Activated T-helper 17 cell treated with anti-CD3 and anti-CD28 coated beads, Interleukin-2, amount 50 U/mL, for 72 hours (primary cell): ENCODE data around the gene SASH1. TPM values are rescaled to one million over a fixed set of nuclear protein-coding genes. Genes with fewer than 3 reads are reported as not detected.

Experiments used
- ATAC-seq: fragments of 150-1000 bp; cut with Tn5 transposase; replicated peaks from 2 replicates; pipeline ENCODE4 v1.10.0; 2021; ENCODE audit warnings: mild to moderate bottlenecking, moderate library complexity
- H3K27ac Mint-ChIP-seq: one replicate; pipeline ENCODE4 v1.8.0; 2022; ENCODE audit warnings: mixed read lengths
- H3K27me3 Mint-ChIP-seq: one replicate; pipeline ENCODE4 v1.8.0; 2022; ENCODE audit warnings: mixed read lengths
- H3K36me3 Mint-ChIP-seq: one replicate; pipeline ENCODE4 v1.8.0; 2022; ENCODE audit warnings: low read depth, mild to moderate bottlenecking, mixed read lengths
- H3K4me1 Mint-ChIP-seq: one replicate; pipeline ENCODE4 v1.8.0; 2022; ENCODE audit warnings: mixed read lengths
- H3K4me3 Mint-ChIP-seq: one replicate; pipeline ENCODE4 v1.8.0; 2022; ENCODE audit warnings: mild to moderate bottlenecking, mixed read lengths
- H3K9me3 Mint-ChIP-seq: one replicate; pipeline ENCODE4 v1.8.0; 2022; ENCODE audit warnings: mixed read lengths
- total RNA-seq, 2 donors: library from RNA; stranded (reverse); gene quantifications; one replicate each; pipeline ENCODE4 v1.2.3, GENCODE V29; 2022

Gene SASH1
- total RNA-seq, 2 donors from 2014 or later = 1.8 to 2.9 TPM

DNA sequence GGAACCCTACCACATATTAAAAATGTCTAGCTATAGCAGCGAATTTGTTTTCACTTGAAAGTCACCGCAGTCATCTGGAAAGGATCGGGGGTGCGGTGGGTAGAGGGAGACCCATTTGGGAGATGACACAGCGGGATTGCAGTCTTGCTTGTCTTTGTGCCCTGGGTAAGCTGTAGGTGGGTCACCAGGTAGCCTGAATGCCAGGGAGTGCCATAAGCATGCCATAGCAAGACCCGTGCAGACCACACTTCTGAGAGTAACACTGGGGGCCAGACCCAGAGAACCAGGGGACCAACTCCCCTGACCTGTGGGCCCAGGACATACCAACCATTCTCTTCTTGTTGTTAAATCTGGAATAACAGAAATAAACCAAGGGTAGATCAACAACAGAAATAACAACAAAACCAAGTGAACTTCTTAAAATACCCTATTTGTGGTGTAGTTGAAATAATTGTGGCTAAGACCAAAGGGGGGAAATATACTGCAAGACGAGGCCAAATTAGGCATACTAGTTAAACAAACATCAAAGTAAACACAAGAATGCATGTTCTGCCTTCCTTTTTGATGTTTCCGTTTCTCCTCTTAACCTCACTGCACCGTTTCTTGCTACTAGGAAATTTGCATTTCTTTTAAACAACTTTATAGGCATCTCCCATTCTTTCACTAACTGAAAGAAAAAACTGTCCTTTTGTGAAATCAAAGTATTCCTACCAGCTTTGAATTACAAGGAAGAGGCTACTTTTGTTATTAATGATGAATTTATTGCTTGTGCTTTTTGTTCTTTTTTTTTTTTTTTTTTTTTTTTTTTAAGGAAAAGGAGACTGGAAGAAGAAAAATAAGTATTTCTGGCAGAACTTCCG lies 128.2 kb downstream of the SASH1 start:
- Mint-ChIP-seq H3K4me3 (no peak overlapping the region), H3K9me3 (no peaks in the 10 kb centered on the region), H3K36me3 (no peaks in the 10 kb centered on the region), H3K27me3 (peaks cover 19% of the 10 kb centered on the region), H3K27ac (no peak overlapping the region), H3K4me1 (no peaks in the 10 kb centered on the region)
- no peak for ATAC-seq

DNA sequence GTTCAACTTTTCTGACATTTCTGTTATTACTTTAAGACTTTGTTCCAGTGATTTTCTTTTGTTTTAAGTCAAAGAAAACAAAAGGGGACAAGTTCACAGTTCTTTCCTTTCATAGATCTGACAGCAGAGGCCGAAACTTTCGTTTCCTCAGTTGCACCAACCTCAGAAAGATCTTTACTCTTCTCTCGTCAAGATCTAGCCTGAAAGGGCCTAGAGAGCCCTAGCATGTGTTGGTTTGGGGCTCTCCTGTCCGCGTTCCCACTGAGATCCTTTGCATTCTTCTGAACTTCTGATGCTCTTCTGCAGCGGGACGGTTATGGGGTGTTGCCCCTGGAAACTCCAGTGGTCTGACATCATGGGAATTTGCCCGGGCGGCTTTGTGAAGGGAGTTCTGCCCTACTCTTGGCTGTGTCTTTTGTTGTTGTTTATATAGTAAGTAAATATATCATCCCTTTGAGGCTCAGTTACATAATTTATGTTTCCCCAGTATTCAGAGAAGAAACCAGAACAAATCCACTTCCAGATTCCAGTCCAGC lies 129.1 kb downstream of the SASH1 start:
- no peaks in the 10 kb centered on the region for H3K9me3 Mint-ChIP-seq

DNA sequence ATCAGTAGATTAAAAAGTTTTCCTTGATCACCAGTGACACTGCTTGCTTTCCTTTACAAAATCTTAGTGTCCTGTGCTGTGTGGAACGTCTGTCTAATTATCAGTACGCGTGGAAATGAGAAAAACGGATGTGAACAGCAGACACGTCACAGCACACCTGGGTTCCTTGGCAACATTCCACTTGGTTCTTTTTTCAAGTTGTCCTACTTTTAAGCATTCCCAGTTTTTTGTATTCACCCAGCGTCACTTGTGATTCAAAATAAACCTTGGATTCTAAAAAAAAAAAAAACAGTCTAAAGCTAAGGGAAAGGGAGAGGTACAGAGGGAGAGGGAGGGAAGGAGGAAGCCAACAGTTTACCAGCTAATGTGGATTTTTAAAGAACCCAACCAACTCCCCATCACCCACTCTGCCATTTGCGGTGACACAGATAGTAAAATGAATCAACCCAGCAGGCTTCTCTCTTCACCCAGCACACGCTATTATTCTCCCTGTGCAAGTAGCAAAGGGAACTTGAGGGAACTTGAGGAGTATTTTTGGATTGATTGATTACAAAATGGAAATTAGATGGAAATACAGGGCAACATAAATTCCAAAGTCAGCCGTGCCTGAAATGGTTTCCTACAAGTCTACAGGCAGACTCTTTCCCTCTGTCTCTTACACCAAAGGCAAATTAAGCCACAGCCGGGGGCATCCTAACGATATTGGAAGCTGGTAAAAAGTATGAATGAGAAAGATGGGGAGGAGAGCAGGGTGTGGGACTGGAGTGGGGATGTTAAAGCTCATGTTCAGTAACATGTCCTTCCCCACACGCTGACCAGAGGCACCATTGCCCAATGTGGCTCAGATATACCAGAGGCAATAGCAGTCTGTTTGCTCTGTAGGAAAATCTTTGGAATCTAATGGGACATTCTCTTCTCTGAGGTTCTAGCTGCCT lies 129.8 kb downstream of the SASH1 start:
- no peaks in the 10 kb centered on the region for H3K36me3 Mint-ChIP-seq
- H3K27ac Mint-ChIP-seq = no peak overlapping the region
- H3K4me3 Mint-ChIP-seq = no peak overlapping the region
- H3K9me3 Mint-ChIP-seq = no peaks in the 10 kb centered on the region
- H3K27me3 Mint-ChIP-seq = peaks cover 22% of the 10 kb centered on the region
- H3K4me1 Mint-ChIP-seq = no peaks in the 10 kb centered on the region
- no peak for ATAC-seq

More for the DNA sequence above, 129.1 kb downstream of the SASH1 start:
- H3K4me3 Mint-ChIP-seq = no peak overlapping the region
- peaks cover 21% of the 10 kb centered on the region for H3K27me3 Mint-ChIP-seq
- no peaks in the 10 kb centered on the region for H3K36me3 Mint-ChIP-seq
- no peaks in the 10 kb centered on the region for H3K4me1 Mint-ChIP-seq
- no peak overlapping the region for H3K27ac Mint-ChIP-seq
- no peak for ATAC-seq

DNA sequence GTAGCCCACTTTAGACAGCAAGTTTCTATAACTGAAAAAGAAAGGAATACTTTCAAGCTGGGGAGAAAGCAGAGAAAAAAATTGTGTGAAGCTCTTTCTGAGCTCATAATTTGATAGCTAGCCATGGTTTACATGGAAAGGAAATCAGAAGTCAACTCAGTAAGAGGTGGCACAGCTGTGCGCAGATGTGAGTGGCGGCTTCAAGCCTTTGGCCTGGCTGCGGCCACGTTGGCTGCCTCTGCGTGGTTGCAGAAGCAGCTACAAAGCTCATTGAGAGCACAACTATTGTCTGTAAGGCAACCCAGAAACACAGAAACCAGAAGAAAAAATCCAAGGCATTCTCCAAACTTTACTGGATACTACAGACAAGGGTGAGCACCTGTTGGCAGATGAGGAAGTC lies 136.9 kb downstream of the SASH1 start:
- no peak for ATAC-seq
- H3K4me3 Mint-ChIP-seq = no peak overlapping the region
- H3K27me3 Mint-ChIP-seq = peaks cover 9% of the 10 kb centered on the region
- no peak overlapping the region for H3K27ac Mint-ChIP-seq
- no peaks in the 10 kb centered on the region for H3K4me1 Mint-ChIP-seq
- H3K9me3 Mint-ChIP-seq = no peaks in the 10 kb centered on the region
- no peaks in the 10 kb centered on the region for H3K36me3 Mint-ChIP-seq

DNA sequence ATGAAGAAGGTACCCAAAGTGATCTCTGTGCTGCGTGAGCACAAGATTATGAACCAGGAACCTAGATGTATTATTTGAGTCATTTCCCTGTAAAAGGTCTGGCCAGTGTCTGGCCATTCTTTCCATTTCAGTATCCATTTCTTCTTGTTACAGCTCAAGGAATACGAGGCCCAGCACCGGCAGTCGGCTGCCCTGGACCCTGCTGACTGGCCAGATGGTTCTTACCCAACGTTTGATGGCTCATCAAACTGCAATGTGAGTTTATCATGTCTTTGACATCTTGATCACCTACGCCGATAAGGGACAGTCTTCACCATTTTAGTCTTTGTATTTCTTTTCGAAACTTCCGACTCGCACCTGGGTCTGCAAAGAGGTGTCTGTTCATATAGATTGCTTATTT lies 144.8 kb downstream of the SASH1 start:
- Mint-ChIP-seq H3K36me3 (no peaks in the 10 kb centered on the region), H3K4me1 (no peaks in the 10 kb centered on the region), H3K27ac (no peak overlapping the region), H3K9me3 (no peaks in the 10 kb centered on the region), H3K27me3 (no peaks in the 10 kb centered on the region), H3K4me3 (no peak overlapping the region)
- ATAC-seq = no peak

DNA sequence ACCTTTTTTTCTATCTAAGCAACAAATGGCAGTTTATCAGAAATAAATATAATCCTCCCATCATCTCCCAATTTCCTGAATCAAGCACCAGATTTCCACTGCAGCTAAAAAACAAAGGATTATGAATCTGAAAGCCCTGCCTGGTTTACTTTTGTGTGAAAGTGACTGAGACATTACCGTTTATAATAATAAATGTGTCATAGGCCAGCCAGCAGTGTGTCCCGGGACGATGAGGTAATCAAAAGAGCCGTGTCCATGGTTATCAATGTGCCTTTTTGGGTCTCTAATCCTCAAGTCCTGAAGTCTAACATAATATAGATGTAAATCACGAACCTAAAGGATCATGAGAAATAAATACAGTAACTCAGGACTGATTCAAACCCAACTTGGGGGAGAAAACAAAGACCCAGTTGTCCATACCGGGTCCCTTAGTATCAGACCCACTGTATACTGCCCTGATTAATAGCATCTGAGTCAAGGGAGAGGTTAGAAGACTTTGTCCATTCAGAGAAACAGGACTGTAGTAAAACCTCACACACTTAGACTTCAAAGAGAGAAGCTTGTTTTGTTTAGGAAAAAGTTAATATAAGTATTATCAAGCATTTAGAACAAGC lies 149.1 kb downstream of the SASH1 start:
- Mint-ChIP-seq H3K9me3 (no peaks in the 10 kb centered on the region), H3K4me3 (no peak overlapping the region), H3K36me3 (no peaks in the 10 kb centered on the region), H3K27ac (no peak overlapping the region), H3K27me3 (peaks cover 3% of the 10 kb centered on the region), H3K4me1 (no peaks in the 10 kb centered on the region)
- no peak for ATAC-seq

DNA sequence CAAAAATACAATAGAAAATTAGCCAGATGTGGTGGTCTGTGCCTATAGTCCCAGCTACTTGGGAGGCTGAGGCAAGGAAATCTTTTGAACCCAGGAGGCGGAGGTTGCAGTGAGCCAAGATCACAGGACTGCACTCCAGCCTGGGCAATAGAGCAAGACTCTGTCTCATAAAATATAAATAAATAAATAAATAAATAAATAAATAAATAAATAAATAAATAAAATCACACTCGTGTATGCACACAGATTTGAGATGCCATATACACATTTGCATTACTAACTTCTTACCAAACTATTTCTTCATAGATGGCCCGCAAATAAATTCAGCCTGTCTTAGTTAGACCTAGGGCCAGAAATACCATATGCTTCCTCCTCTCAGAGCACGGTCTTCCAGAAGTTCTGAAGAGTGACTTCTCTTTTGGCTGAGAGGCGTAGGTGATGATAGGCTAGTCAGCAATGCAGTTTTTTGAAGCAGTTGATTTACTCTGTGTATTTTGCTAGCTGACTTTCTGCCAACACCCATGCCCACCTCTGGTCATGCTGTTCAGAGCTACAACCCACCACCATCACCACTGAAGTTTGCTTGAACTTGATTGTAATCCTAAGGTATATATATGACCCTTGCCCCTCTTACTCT lies 150.1 kb downstream of the SASH1 start:
- Mint-ChIP-seq H3K27ac (no peak overlapping the region), H3K27me3 (peaks cover 3% of the 10 kb centered on the region), H3K9me3 (no peaks in the 10 kb centered on the region), H3K4me3 (no peak overlapping the region), H3K4me1 (no peaks in the 10 kb centered on the region), H3K36me3 (no peaks in the 10 kb centered on the region)
- no peak for ATAC-seq

DNA sequence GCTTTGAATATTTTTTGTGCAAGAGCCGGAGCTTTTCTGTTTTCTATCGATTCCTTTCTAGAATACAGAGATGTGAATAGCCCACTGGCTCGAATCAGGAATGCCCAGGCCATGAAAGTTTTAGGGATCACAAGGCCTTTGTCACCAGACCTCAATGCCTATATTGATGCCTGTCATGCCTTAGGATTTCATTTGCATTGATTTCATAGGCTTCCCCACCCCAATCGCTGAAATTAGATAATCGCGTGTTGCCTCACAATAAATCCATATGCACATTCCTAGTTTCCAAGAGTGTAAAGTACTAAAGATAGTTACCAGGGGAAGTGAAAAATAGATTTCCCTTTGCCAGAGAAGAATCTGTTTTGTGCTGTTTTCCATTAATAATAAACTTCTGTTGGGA lies 150.8 kb downstream of the SASH1 start:
- H3K4me3 Mint-ChIP-seq = no peak overlapping the region
- no peaks in the 10 kb centered on the region for H3K9me3 Mint-ChIP-seq
- no peak overlapping the region for H3K27ac Mint-ChIP-seq
- no peaks in the 10 kb centered on the region for H3K4me1 Mint-ChIP-seq
- peaks cover 3% of the 10 kb centered on the region for H3K27me3 Mint-ChIP-seq
- ATAC-seq = no peak
- no peaks in the 10 kb centered on the region for H3K36me3 Mint-ChIP-seq

DNA sequence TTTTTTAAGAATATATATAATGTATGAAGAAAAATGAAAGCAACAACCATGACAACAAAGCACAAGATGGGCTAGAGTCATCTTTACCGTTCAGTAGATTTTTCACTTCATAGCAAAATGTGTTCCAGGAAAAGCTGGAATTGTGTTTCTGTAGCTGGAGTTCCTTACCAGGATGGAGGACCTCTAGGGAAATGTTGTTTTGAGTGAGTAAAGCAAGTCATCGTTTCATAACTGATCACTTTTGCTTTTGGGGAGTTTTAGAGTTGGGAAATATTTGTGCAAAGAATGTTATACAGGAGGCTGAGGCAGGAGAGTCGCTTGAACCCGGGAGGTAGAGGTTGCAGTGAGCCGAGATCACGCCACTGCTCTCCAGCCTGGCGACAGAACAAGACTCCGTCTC lies 151.6 kb downstream of the SASH1 start:
- ATAC-seq = no peak
- H3K27me3 Mint-ChIP-seq = peaks cover 3% of the 10 kb centered on the region

DNA sequence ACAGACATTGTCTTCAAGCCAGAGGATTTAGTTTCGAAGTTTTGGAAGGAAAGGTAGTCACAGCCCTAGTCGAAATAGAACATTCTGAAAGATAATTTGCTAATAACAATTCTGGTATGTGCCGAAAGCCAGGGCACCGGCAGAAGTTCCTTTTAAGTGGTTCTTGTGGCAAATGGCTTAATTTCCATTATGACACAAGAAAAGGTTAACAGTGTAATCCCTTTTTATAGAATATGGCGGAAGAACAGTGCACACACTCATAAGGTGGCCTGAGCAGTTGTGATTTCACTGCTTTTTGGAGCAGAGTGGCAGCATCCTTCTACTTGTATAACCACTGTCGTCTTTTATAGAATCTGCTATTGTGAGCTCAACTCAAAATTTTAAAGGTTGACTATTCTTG lies 152.4 kb downstream of the SASH1 start:
- H3K27me3 Mint-ChIP-seq = peaks cover 7% of the 10 kb centered on the region
- no peak overlapping the region for H3K27ac Mint-ChIP-seq
- no peaks in the 10 kb centered on the region for H3K4me1 Mint-ChIP-seq
- H3K9me3 Mint-ChIP-seq = no peaks in the 10 kb centered on the region
- no peaks in the 10 kb centered on the region for H3K36me3 Mint-ChIP-seq
- ATAC-seq = peak; percentile 38
- no peak overlapping the region for H3K4me3 Mint-ChIP-seq

More for the DNA sequence above, 151.6 kb downstream of the SASH1 start:
- H3K4me3 Mint-ChIP-seq = no peak overlapping the region
- no peaks in the 10 kb centered on the region for H3K4me1 Mint-ChIP-seq
- H3K9me3 Mint-ChIP-seq = no peaks in the 10 kb centered on the region
- no peaks in the 10 kb centered on the region for H3K36me3 Mint-ChIP-seq
- no peak overlapping the region for H3K27ac Mint-ChIP-seq

DNA sequence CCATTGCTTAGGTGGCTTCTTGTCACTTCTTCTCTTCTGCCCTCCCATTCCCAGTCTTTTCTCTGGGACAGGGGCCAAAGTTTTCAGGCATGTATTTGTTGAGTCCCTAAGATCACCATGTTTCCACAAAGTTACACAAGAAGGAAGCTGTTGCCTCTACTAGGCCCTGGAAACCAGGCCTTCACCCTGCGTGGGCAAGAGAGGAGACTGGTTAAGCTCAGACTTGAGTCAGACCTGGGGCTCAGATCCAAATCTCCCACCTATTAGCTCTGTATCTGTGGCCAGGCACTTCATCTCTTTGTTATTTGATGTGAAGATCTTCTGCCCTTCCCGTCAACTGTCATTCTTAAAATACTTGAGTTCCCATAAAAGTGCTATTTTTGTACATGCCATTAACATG lies 154.6 kb downstream of the SASH1 start:
- Mint-ChIP-seq H3K9me3 (no peaks in the 10 kb centered on the region), H3K4me1 (no peaks in the 10 kb centered on the region), H3K4me3 (no peak overlapping the region), H3K27ac (no peak overlapping the region), H3K36me3 (no peaks in the 10 kb centered on the region), H3K27me3 (peaks cover 15% of the 10 kb centered on the region)
- ATAC-seq = no peak

DNA sequence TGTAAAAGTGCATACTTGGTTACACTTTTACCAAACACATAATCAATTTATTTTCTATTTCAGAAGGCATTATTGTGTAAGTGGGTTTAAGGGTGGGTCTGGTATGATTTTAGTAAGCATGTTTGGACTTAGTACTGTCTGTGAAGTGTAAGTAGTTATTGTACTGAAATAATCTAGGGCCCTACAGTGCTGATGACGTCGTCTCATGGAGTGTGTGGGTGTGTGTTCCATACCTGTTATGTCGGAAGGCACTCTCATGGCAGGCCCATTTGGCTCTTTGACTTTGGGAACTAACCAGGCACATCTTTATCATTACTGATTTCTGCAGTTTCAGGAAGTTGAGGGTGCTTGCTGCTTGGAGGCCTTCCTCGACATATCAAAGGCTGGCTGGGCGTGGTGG lies 155.1 kb downstream of the SASH1 start:
- no peak overlapping the region for H3K4me3 Mint-ChIP-seq
- no peaks in the 10 kb centered on the region for H3K36me3 Mint-ChIP-seq
- no peaks in the 10 kb centered on the region for H3K4me1 Mint-ChIP-seq
- no peak overlapping the region for H3K27ac Mint-ChIP-seq
- peaks cover 15% of the 10 kb centered on the region for H3K27me3 Mint-ChIP-seq
- no peaks in the 10 kb centered on the region for H3K9me3 Mint-ChIP-seq
- ATAC-seq = no peak

DNA sequence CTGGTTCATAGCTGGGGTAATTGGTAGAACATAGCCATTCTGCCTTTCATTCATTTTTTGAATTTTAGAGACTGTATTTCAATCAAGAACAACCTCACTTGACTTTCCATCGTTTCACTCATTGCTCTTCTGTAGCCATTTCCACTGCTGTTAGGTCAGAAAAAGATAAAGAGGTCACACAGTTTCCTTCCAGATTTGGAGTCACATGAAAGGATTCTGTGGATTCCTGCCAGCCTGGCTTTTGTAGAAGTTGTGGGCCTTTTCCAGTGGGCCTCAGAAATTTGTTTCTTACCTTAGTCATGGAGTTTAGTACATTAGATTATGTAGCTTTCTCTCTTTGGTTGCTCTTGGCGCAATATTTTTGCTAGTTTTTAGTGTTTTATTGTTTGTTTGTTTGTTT lies 157.8 kb downstream of the SASH1 start:
- ATAC-seq = no peak
- H3K4me1 Mint-ChIP-seq = no peaks in the 10 kb centered on the region
- H3K36me3 Mint-ChIP-seq = no peaks in the 10 kb centered on the region
- H3K27me3 Mint-ChIP-seq = peaks cover 15% of the 10 kb centered on the region
- H3K9me3 Mint-ChIP-seq = no peaks in the 10 kb centered on the region
- H3K4me3 Mint-ChIP-seq = no peak overlapping the region
- H3K27ac Mint-ChIP-seq = no peak overlapping the region

DNA sequence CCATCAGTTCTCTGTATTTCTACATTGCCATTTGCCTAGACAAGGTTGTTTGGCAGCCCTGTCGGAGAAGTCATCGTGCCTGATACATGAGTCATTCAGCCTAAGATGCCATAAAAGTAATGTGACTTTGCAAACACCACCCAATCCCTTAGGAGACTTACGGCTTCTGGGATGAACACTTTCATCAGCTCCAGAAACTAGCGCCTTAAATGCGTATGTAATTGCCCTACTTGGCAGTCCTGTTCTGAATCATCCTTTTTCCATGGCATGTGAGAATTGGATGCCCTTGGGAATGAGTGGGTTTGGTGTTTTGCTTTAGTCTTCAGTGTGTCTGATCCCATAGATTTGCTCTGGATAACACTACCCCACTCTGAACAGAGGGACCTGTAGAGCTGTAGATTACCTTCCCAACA lies 158.5 kb downstream of the SASH1 start:
- Mint-ChIP-seq H3K9me3 (no peaks in the 10 kb centered on the region), H3K27me3 (peaks cover 15% of the 10 kb centered on the region), H3K4me3 (no peak overlapping the region), H3K4me1 (no peaks in the 10 kb centered on the region), H3K27ac (no peak overlapping the region), H3K36me3 (no peaks in the 10 kb centered on the region)
- ATAC-seq = no peak
